ENCODE measurements around the gene SLC12A8. TPM values are rescaled to one million over a fixed set of nuclear protein-coding genes. Genes with fewer than 3 reads are reported as not detected.

SLC12A8 gene
- total and polyA plus RNA-seq, 10 of the 15 experiments (the other 5 are each of a cell fraction or from before 2014, with no cell fraction given), result 2.5 to 71.6 (median 50.1) TPM

- in situ Hi-C loops (cut with MboI), result no loop called here
- Histone ChIP-seq H3K4me3 (no peak overlapping the region), H3K27ac (ENCODE audit: control insufficient read depth, insufficient read depth) (no peak overlapping the region), H3K4me1 (ENCODE audit: control insufficient read depth, insufficient read depth, low read length) (peaks cover 2% of the 10 kb centered on the region), H3K79me2 (ENCODE audit: control insufficient read depth, insufficient read depth, low read length) (no peaks in the 10 kb centered on the region), H3K27me3 (replicated peaks in 1 of 2; ENCODE audit: control insufficient read depth in 2 of 2, insufficient read depth in 2 of 2, low read length in 1 of 2) (peaks cover 0 to 5% of the 10 kb centered on the region in 2 experiments; a peak in 1 of 4 replicates), H3K36me3 (ENCODE audit: control insufficient read depth in 2 of 2, insufficient read depth in 2 of 2, low read length in 1 of 2) (no peaks in the 10 kb centered on the region), H2AFZ (ENCODE audit: control insufficient read depth, low read depth, low read length) (no peak overlapping the region), H4K20me1 (ENCODE audit: control insufficient read depth, insufficient read depth) (no peaks in the 10 kb centered on the region), H3K9me3 (replicated peaks; ENCODE audit: control insufficient read depth, insufficient read depth, low read length) (no peaks in the 10 kb centered on the region; the same call in 2 of the 3 replicates), H3K4me2 (ENCODE audit: control insufficient read depth, insufficient read depth) (no peak overlapping the region), H3K9ac (ENCODE audit: control insufficient read depth, insufficient read depth, low read length) (no peak overlapping the region)
- DNase-seq (ENCODE audit: low read depth, low spot score), result no peak
- RAD21 ChIA-PET (ENCODE audit: unreplicated experiment), result interaction anchor here (1.0 kb wide), 1 partner anchor 164 kb away, joined by 3 read pairs; no protein-coding TSS in a partner anchor
- CTCF ChIA-PET, result interaction anchor here (0.6 to 1.4 kb wide), 3 partner anchors 15 to 377 kb away, joined by 3 read pairs; no protein-coding TSS in a partner anchor
- intact Hi-C loops (cut with micrococcal nuclease; ENCODE audit: unreplicated experiment), result no loop called here
- 71% methylated on average over 6 of the region's 6 CpGs for WGBS (ENCODE audit: insufficient coverage, insufficient replicate concordance, low lambda C conversion rate, missing lambda C conversion rate)
- SMC1A ChIA-PET (ENCODE audit: uncharacterized antibody, unreplicated experiment), result interaction anchor here (1.4 kb wide), 1 partner anchor 212 kb away, joined by 5 read pairs; no protein-coding TSS in a partner anchor
- POLR2A ChIA-PET, result no interaction called here
- FAIRE-seq, result no peak
- no TSS peak for BruUV-seq (replicated peaks)
- TF ChIP-seq POLR2A (IDR thresholded peaks at IDR 0.05; ENCODE audit: low read depth, low read length) (no peak), RUNX3 (IDR thresholded peaks at IDR 0.05; ENCODE audit: low read length) (no peak), SUPT20H (IDR thresholded peaks at IDR 0.05; ENCODE audit: borderline replicate concordance, control insufficient read depth, low read depth, low read length) (no peak)
- no peak for ATAC-seq
Observed at GRCh38 chr3:125206934-125207333, 5.6 kb downstream of the SLC12A8 start.

- Histone ChIP-seq H3K4me2 (ENCODE audit: control insufficient read depth, insufficient read depth) (no peak overlapping the region), H2AFZ (ENCODE audit: control insufficient read depth, low read depth, low read length) (no peak overlapping the region), H3K27me3 (replicated peaks in 1 of 2; ENCODE audit: control insufficient read depth in 2 of 2, insufficient read depth in 2 of 2, low read length in 1 of 2) (no peaks in the 10 kb centered on the region), H3K27ac (ENCODE audit: control insufficient read depth, insufficient read depth) (no peak overlapping the region), H3K9ac (ENCODE audit: control insufficient read depth, insufficient read depth, low read length) (no peak overlapping the region), H3K4me1 (ENCODE audit: control insufficient read depth, insufficient read depth, low read length) (peaks cover 15% of the 10 kb centered on the region), H3K9me3 (replicated peaks; ENCODE audit: control insufficient read depth, insufficient read depth, low read length) (no peaks in the 10 kb centered on the region; the same call in 2 of the 3 replicates), H3K79me2 (ENCODE audit: control insufficient read depth, insufficient read depth, low read length) (no peaks in the 10 kb centered on the region), H3K36me3 (ENCODE audit: control insufficient read depth in 2 of 2, insufficient read depth in 2 of 2, low read length in 1 of 2) (no peaks in the 10 kb centered on the region), H3K4me3 (no peak overlapping the region), H4K20me1 (ENCODE audit: control insufficient read depth, insufficient read depth) (no peaks in the 10 kb centered on the region)
- RAD21 ChIA-PET (ENCODE audit: unreplicated experiment), result no interaction called here
- no peak for FAIRE-seq
- BruUV-seq (replicated peaks), result no TSS peak
- CTCF ChIA-PET, result interaction anchor here (1.1 to 1.5 kb wide), 2 partner anchors 18 to 69 kb away, joined by 3 read pairs; no protein-coding TSS in a partner anchor
- TF ChIP-seq CBFB (IDR thresholded peaks at IDR 0.05; ENCODE audit: low read depth) (no peak), ZBED1 (IDR thresholded peaks at IDR 0.05; ENCODE audit: borderline replicate concordance) (no peak), SUZ12 (IDR thresholded peaks at IDR 0.05; ENCODE audit: unreplicated experiment) (no peak), ZBTB33 (IDR thresholded peaks at IDR 0.05) (no peak), NRF1 (conservative IDR thresholded peaks at IDR 0.05; ENCODE audit: low read depth, low read length) (no peak), ZBTB11 (CRISPR knock-in tag; IDR thresholded peaks at IDR 0.05) (no peak), IRF5 (IDR thresholded peaks at IDR 0.05; ENCODE audit: borderline replicate concordance) (no peak)
- POLR2A ChIA-PET, result interaction anchor here (0.6 to 1.0 kb wide), 2 partner anchors 61 to 196 kb away, joined by 3 read pairs; no protein-coding TSS in a partner anchor
- ATAC-seq, result no peak
- DNase-seq (ENCODE audit: low read depth, low spot score), result no peak
- in situ Hi-C loops (cut with MboI), result no loop called here
- SMC1A ChIA-PET (ENCODE audit: uncharacterized antibody, unreplicated experiment), result interaction anchor here (0.9 to 1.7 kb wide), 3 partner anchors 65 to 237 kb away, joined by 3 to 4 read pairs (median 4); no protein-coding TSS in a partner anchor
- intact Hi-C loops (cut with micrococcal nuclease; ENCODE audit: unreplicated experiment), result loop anchor here (2.0 to 5.0 kb wide), 5 partner anchors 61 to 441 kb away; no protein-coding TSS in a partner anchor
Observed at GRCh38 chr3:125203731-125204130, 8.8 kb downstream of the SLC12A8 start.
